Measurements from ENCODE around the gene SP6.

Gene SP6

GRCh38 chr17:47801906-47802305 is 49.1 kb downstream of the SP6 start:
- TF ChIP-seq CTCF (IDR thresholded peaks at IDR 0.05; ENCODE audit: control insufficient read depth, insufficient read depth, low read depth, low read length, missing control alignments): no peak
- H3K4me3 ChIP-seq (ENCODE audit: control insufficient read depth, low read depth, low read length): no peak overlapping the region
- DNase-seq (ENCODE audit: low read depth): no peak

- no peak for DNase-seq (ENCODE audit: low read depth)
- H3K4me3 ChIP-seq (ENCODE audit: control insufficient read depth, low read depth, low read length): no peak overlapping the region
- TF ChIP-seq CTCF (IDR thresholded peaks at IDR 0.05; ENCODE audit: control insufficient read depth, insufficient read depth, low read depth, low read length, missing control alignments): no peak
These were observed 49.7 kb downstream of the SP6 start for GRCh38 chr17:47801176-47801765.

- no peak overlapping the region for H3K4me3 ChIP-seq (ENCODE audit: control insufficient read depth, low read depth, low read length)
- no peak for DNase-seq (ENCODE audit: low read depth)
- no peak for TF ChIP-seq CTCF (IDR thresholded peaks at IDR 0.05; ENCODE audit: control insufficient read depth, insufficient read depth, low read depth, low read length, missing control alignments)
These were observed 50.3 kb downstream of the SP6 start for GRCh38 chr17:47800686-47801085.

- DNase-seq (ENCODE audit: low read depth): no peak
- no peak for TF ChIP-seq CTCF (IDR thresholded peaks at IDR 0.05; ENCODE audit: control insufficient read depth, insufficient read depth, low read depth, low read length, missing control alignments)
- no peak overlapping the region for H3K4me3 ChIP-seq (ENCODE audit: control insufficient read depth, low read depth, low read length)
These were observed 53.2 kb downstream of the SP6 start for GRCh38 chr17:47797797-47798196.
